ENCODE data around the gene MED20. TPM values are rescaled to one million over a fixed set of nuclear protein-coding genes. Genes with fewer than 3 reads are reported as not detected.

MED20 gene
- total and polyA plus RNA-seq, 10 of the 15 experiments (the other 5 are each of a cell fraction or from before 2014, with no cell fraction given) = 13.4 to 24.8 (median 17.9) TPM

DNA sequence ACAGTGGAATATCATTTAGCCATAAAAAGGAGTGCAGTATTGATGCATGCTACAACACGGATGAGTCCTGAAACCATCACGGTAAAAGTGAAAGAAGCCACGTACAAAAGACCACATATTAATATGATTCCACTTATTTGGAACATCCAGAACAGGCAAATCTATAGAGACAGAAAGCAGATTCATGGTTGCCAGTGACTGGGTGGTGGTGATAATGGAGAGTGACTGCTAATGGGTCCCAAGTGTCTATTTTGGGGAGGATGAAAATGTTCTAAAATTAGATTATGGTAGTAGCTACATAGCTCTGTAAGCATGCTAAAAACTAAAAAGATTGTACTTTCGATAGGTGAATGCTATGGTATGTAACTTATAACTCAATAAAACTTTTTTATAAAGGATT lies 39.1 kb upstream of the MED20 start:
- in situ Hi-C loops (cut with MboI) = no loop called here
- H2AFZ ChIP-seq (ENCODE audit: control insufficient read depth, low read depth, low read length) = no peak overlapping the region
- CTCF ChIA-PET = interaction anchor here (0.9 kb wide), 1 partner anchor 39 kb away, joined by 3 read pairs; the partner anchor contains the start of gene MED20

More for the DNA sequence above, 39.1 kb upstream of the MED20 start:
- SMC1A ChIA-PET (ENCODE audit: uncharacterized antibody, unreplicated experiment) = no interaction called here
- Histone ChIP-seq H3K79me2 (ENCODE audit: control insufficient read depth, insufficient read depth, low read length) (no peaks in the 10 kb centered on the region), H3K4me1 (ENCODE audit: control insufficient read depth, insufficient read depth, low read length) (peaks cover 4% of the 10 kb centered on the region), H3K36me3 (ENCODE audit: control insufficient read depth in 2 of 2, insufficient read depth in 2 of 2, low read length in 1 of 2) (no peaks in the 10 kb centered on the region), H3K27ac (ENCODE audit: control insufficient read depth, insufficient read depth) (no peak overlapping the region), H3K9me3 (replicated peaks; ENCODE audit: control insufficient read depth, insufficient read depth, low read length) (no peaks in the 10 kb centered on the region), H3K4me2 (ENCODE audit: control insufficient read depth, insufficient read depth) (no peak overlapping the region), H3K27me3 (replicated peaks in 1 of 2; ENCODE audit: control insufficient read depth in 2 of 2, insufficient read depth in 2 of 2, low read length in 1 of 2) (no peaks in the 10 kb centered on the region), H3K9ac (ENCODE audit: control insufficient read depth, insufficient read depth, low read length) (no peak overlapping the region), H3K4me3 (no peak overlapping the region), H4K20me1 (ENCODE audit: control insufficient read depth, insufficient read depth) (no peaks in the 10 kb centered on the region)
- POLR2A ChIA-PET = interaction anchor here (0.7 kb wide), 1 partner anchor 117 kb away, joined by 3 read pairs; no protein-coding TSS in a partner anchor
- TF ChIP-seq CHD4 (IDR thresholded peaks at IDR 0.05) = no peak
- no peak for TF ChIP-seq CREB1 (IDR thresholded peaks at IDR 0.05; ENCODE audit: low read depth)
- TF ChIP-seq MTA3 (IDR thresholded peaks at IDR 0.05; ENCODE audit: borderline replicate concordance, low read length) = no peak
- no peak for TF ChIP-seq NBN (IDR thresholded peaks at IDR 0.05)
- TF ChIP-seq, protein P1, sequence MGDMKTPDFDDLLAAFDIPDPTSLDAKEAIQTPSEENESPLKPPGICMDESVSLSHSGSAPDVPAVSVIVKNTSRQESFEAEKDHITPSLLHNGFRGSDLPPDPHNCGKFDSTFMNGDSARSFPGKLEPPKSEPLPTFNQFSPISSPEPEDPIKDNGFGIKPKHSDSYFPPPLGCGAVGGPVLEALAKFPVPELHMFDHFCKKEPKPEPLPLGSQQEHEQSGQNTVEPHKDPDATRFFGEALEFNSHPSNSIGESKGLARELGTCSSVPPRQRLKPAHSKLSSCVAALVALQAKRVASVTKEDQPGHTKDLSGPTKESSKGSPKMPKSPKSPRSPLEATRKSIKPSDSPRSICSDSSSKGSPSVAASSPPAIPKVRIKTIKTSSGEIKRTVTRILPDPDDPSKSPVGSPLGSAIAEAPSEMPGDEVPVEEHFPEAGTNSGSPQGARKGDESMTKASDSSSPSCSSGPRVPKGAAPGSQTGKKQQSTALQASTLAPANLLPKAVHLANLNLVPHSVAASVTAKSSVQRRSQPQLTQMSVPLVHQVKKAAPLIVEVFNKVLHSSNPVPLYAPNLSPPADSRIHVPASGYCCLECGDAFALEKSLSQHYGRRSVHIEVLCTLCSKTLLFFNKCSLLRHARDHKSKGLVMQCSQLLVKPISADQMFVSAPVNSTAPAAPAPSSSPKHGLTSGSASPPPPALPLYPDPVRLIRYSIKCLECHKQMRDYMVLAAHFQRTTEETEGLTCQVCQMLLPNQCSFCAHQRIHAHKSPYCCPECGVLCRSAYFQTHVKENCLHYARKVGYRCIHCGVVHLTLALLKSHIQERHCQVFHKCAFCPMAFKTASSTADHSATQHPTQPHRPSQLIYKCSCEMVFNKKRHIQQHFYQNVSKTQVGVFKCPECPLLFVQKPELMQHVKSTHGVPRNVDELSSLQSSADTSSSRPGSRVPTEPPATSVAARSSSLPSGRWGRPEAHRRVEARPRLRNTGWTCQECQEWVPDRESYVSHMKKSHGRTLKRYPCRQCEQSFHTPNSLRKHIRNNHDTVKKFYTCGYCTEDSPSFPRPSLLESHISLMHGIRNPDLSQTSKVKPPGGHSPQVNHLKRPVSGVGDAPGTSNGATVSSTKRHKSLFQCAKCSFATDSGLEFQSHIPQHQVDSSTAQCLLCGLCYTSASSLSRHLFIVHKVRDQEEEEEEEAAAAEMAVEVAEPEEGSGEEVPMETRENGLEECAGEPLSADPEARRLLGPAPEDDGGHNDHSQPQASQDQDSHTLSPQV (IDR thresholded peaks at IDR 0.05) = no peak
- TF ChIP-seq, protein P2, sequence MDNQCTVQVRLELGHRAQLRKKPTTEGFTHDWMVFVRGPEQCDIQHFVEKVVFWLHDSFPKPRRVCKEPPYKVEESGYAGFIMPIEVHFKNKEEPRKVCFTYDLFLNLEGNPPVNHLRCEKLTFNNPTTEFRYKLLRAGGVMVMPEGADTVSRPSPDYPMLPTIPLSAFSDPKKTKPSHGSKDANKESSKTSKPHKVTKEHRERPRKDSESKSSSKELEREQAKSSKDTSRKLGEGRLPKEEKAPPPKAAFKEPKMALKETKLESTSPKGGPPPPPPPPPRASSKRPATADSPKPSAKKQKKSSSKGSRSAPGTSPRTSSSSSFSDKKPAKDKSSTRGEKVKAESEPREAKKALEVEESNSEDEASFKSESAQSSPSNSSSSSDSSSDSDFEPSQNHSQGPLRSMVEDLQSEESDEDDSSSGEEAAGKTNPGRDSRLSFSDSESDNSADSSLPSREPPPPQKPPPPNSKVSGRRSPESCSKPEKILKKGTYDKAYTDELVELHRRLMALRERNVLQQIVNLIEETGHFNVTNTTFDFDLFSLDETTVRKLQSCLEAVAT (IDR thresholded peaks at IDR 0.05) = no peak
- TF ChIP-seq, protein P3, sequence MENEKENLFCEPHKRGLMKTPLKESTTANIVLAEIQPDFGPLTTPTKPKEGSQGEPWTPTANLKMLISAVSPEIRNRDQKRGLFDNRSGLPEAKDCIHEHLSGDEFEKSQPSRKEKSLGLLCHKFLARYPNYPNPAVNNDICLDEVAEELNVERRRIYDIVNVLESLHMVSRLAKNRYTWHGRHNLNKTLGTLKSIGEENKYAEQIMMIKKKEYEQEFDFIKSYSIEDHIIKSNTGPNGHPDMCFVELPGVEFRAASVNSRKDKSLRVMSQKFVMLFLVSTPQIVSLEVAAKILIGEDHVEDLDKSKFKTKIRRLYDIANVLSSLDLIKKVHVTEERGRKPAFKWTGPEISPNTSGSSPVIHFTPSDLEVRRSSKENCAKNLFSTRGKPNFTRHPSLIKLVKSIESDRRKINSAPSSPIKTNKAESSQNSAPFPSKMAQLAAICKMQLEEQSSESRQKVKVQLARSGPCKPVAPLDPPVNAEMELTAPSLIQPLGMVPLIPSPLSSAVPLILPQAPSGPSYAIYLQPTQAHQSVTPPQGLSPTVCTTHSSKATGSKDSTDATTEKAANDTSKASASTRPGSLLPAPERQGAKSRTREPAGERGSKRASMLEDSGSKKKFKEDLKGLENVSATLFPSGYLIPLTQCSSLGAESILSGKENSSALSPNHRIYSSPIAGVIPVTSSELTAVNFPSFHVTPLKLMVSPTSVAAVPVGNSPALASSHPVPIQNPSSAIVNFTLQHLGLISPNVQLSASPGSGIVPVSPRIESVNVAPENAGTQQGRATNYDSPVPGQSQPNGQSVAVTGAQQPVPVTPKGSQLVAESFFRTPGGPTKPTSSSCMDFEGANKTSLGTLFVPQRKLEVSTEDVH (IDR thresholded peaks at IDR 0.05; ENCODE audit: low read depth, partially characterized antibody) = no peak
- no peak for TF ChIP-seq HCFC1 (IDR thresholded peaks at IDR 0.05; ENCODE audit: low read length)
- TF ChIP-seq SUZ12 (IDR thresholded peaks at IDR 0.05; ENCODE audit: unreplicated experiment) = no peak
- DNase-seq (ENCODE audit: low read depth, low spot score) = no peak
- no peak for FAIRE-seq
- BruUV-seq (replicated peaks) = no TSS peak
- no peak for ATAC-seq
- RAD21 ChIA-PET (ENCODE audit: unreplicated experiment) = no interaction called here
- intact Hi-C loops (cut with micrococcal nuclease; ENCODE audit: unreplicated experiment) = no loop called here
- WGBS (ENCODE audit: insufficient coverage, insufficient replicate concordance, low lambda C conversion rate, missing lambda C conversion rate) = 89% methylated on average over 4 of the region's 4 CpGs

Data from GM12878 (cell line).